Hepatocyte (in vitro differentiated cells): Measurements from ENCODE around the gene CCDC12. TPM values are rescaled to one million over a fixed set of nuclear protein-coding genes. Genes with fewer than 3 reads are reported as not detected.

Experiments
- DNase-seq: peaks from one replicate; pipeline ENCODE4 v3.0.0-alpha.2; 2016; ENCODE audit warnings: low spot score
- H2AFZ ChIP-seq: fragments of 200-600 bp; sonication (generic); 2 replicates; pipeline ENCODE4 v1.6.0; 2016; ENCODE audit warnings: antibody characterized with exemption, mild to moderate bottlenecking
- H3K27ac ChIP-seq: fragments of 200-600 bp; sonication (generic); 2 replicates; pipeline ENCODE4 v1.5.1; 2016; ENCODE audit warnings: mild to moderate bottlenecking
- H3K27me3 ChIP-seq: fragments of 200-600 bp; sonication (generic); 2 replicates; pipeline ENCODE4 v1.6.1; 2016
- H3K36me3 ChIP-seq: fragments of 200-600 bp; sonication (generic); replicated peaks from 2 replicates; pipeline ENCODE4 v1.5.1; 2016; ENCODE audit warnings: low read depth; ENCODE audit not compliant: insufficient read depth
- H3K4me1 ChIP-seq: fragments of 200-600 bp; sonication (generic); 2 replicates; pipeline ENCODE4 v1.5.1; 2016; ENCODE audit warnings: mild to moderate bottlenecking, moderate library complexity; ENCODE audit not compliant: insufficient read depth
- H3K4me2 ChIP-seq: fragments of 200-600 bp; sonication (generic); 2 replicates; pipeline ENCODE4 v1.6.0; 2016
- H3K4me3 ChIP-seq: fragments of 200-600 bp; sonication (generic); 2 replicates; pipeline ENCODE4 v1.5.1; 2016; ENCODE audit warnings: mild to moderate bottlenecking
- H3K79me2 ChIP-seq: fragments of 200-600 bp; sonication (generic); 2 replicates; pipeline ENCODE4 v1.6.0; 2017; ENCODE audit warnings: mild to moderate bottlenecking
- H3K9me2 ChIP-seq: fragments of 200-600 bp; sonication (generic); replicated peaks from 2 replicates; pipeline ENCODE4 v1.6.0; 2017; ENCODE audit warnings: mild to moderate bottlenecking; ENCODE audit not compliant: insufficient read depth
- H3K9me3 ChIP-seq: fragments of 200-600 bp; sonication (generic); 2 replicates; pipeline ENCODE4 v1.5.1; 2016; ENCODE audit warnings: low read depth, mild to moderate bottlenecking
- H4K20me1 ChIP-seq: fragments of 200-600 bp; sonication (generic); 2 replicates; pipeline ENCODE4 v1.6.0; 2016; ENCODE audit warnings: mild to moderate bottlenecking; ENCODE audit not compliant: insufficient read depth, poor library complexity, severe bottlenecking
- CTCF ChIP-seq: fragments of 200-600 bp; sonication (generic); IDR thresholded peaks from 2 replicates; pipeline ENCODE4 v1.5.1; 2016; ENCODE audit warnings: antibody characterized with exemption, mild to moderate bottlenecking; ENCODE audit not compliant: poor library complexity
- EZH2 ChIP-seq: fragments of 200-600 bp; sonication (generic); IDR thresholded peaks from 2 replicates; pipeline ENCODE4 v1.6.1; 2016; ENCODE audit warnings: antibody characterized with exemption, mild to moderate bottlenecking, borderline replicate concordance
- EZH2phosphoT487 ChIP-seq: fragments of 200-600 bp; sonication (generic); IDR thresholded peaks from one replicate; pipeline ENCODE4 v1.6.1; 2018; ENCODE audit warnings: antibody characterized with exemption, mild to moderate bottlenecking, low read depth, moderate library complexity; ENCODE audit not compliant: unreplicated experiment, severe bottlenecking
- WGBS: methylation state at CpG from one replicate; pipeline ENCODE4 v1.1.6; 2016; ENCODE audit warnings: low lambda C conversion rate; ENCODE audit errors: missing lambda C conversion rate; 5-methylcytosine and 5-hydroxymethylcytosine counted together
- polyA plus RNA-seq: library from polyadenylated mRNA; unstranded; fragments of >200 nt; fragmentation: Nextera tagmentation; extraction: Ambion mirVana; gene quantifications from 2 replicates; pipeline ENCODE4 v1.2.1, GENCODE V29; 2016
- total RNA-seq: library from RNA; depleted of rRNA; stranded (reverse); fragments of >200 nt; gene quantifications from 2 replicates; pipeline ENCODE4 v1.2.3, GENCODE V29; 2014

Gene CCDC12
- total and polyA plus RNA-seq, 2 experiments from 2014 or later: 41.1 to 78.4 TPM

DNA sequence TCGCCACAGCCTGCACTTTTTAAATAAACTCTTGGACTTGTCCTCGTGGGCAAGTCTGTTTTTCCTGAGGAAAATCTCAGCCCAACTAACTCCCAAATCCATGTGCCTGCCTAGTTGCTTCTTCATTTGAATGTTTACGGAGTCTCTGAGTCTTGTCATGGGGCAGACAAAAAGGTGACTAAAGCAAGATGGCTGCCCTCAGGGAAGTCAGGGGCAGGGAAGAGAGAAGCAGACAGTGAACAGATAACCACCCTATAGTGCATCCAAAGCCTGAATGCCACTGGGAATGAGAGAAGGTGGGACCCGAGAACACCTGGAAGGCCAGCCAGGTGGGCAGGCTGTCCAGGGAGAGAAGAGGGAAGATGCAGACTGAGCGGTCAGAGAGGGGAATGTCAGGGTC lies 21.4 kb downstream of the CCDC12 start:
- no peak for DNase-seq
- peak overlapping the region; percentile 86 for H3K27ac ChIP-seq
- 88% methylated on average over 5 of the region's 5 CpGs for WGBS
- peaks cover 64% of the 10 kb centered on the region for H3K4me1 ChIP-seq
- peaks cover 95% of the 10 kb centered on the region for H3K79me2 ChIP-seq
- H2AFZ ChIP-seq: no peak overlapping the region
- H4K20me1 ChIP-seq: peaks cover 41% of the 10 kb centered on the region
- no peak overlapping the region for H3K4me3 ChIP-seq
- no peaks in the 10 kb centered on the region for H3K9me3 ChIP-seq
- H3K36me3 ChIP-seq: no peaks in the 10 kb centered on the region
- H3K4me2 ChIP-seq: no peak overlapping the region
- no peaks in the 10 kb centered on the region for H3K27me3 ChIP-seq
- TF ChIP-seq CTCF (no peak), EZH2phosphoT487 (no peak), EZH2 (no peak)
- H3K9me2 ChIP-seq: no peaks in the 10 kb centered on the region

- Histone ChIP-seq H3K4me3 (no peak overlapping the region), H3K4me1 (peaks cover 64% of the 10 kb centered on the region), H3K9me3 (no peaks in the 10 kb centered on the region), H3K9me2 (no peaks in the 10 kb centered on the region), H3K27ac (no peak overlapping the region), H3K27me3 (no peaks in the 10 kb centered on the region), H3K36me3 (no peaks in the 10 kb centered on the region), H4K20me1 (peaks cover 44% of the 10 kb centered on the region), H2AFZ (no peak overlapping the region), H3K79me2 (peaks cover 95% of the 10 kb centered on the region), H3K4me2 (no peak overlapping the region)
- WGBS: 85% methylated on average over 3 of the region's 3 CpGs
- TF ChIP-seq EZH2phosphoT487 (no peak), EZH2 (no peak), CTCF (no peak)
- no peak for DNase-seq
Measured at GRCh38 chr3:46954178-46954577, 22.4 kb downstream of the CCDC12 start.

DNA sequence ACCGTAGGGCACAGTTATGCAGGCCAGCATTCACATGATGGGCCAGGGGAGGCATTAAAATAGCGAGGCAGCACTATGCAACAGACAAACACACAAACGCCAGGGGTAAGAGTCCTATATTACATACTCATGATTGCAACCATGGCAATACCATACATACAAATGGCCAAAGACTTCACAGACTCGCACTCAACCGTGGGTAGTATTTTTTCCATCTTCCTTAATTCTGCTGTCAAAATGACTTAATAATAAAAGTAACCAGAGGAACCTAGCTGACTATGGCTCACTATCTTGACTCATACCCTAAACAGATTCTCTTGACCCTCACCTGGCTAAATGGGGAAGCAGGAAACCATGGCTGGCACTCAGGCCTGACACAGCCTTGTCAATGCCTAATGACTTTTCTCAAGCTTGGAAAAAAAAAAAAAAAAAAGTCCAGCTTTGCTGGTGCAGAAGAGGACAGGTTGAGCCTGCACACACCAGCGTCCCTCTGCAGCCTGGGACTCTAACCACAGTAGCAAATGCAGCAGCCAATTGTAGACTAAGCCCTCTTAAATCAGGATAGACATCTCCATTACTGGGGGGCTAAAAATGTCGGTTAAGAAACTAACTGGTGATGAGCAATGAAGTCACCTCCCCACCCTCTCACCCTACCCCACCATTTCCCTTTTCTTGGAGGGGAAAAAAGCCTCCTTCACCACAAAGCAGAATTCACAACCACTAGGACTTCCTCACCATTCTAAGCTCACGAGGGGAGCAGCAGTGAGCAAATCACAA lies 23.1 kb downstream of the CCDC12 start:
- peaks cover 64% of the 10 kb centered on the region for H3K4me1 ChIP-seq
- DNase-seq: no peak
- H4K20me1 ChIP-seq: peaks cover 36% of the 10 kb centered on the region
- TF ChIP-seq CTCF: no peak
- TF ChIP-seq EZH2: no peak
- TF ChIP-seq EZH2phosphoT487: no peak
- no peaks in the 10 kb centered on the region for H3K27me3 ChIP-seq
- no peak overlapping the region for H2AFZ ChIP-seq
- H3K4me2 ChIP-seq: no peak overlapping the region
- H3K79me2 ChIP-seq: peaks cover 92% of the 10 kb centered on the region
- no peak overlapping the region for H3K27ac ChIP-seq
- H3K9me3 ChIP-seq: no peaks in the 10 kb centered on the region
- no peak overlapping the region for H3K4me3 ChIP-seq
- WGBS: 87% methylated on average over 8 of the region's 8 CpGs
- no peaks in the 10 kb centered on the region for H3K9me2 ChIP-seq
- no peaks in the 10 kb centered on the region for H3K36me3 ChIP-seq
